ENCODE measurements around the gene ADAM10. TPM values are rescaled to one million over a fixed set of nuclear protein-coding genes. Genes with fewer than 3 reads are reported as not detected.

ADAM10 gene
- polyA plus RNA-seq, 1 of the 3 experiments (the other 2 are of a cell fraction) = 83.5 TPM

DNA sequence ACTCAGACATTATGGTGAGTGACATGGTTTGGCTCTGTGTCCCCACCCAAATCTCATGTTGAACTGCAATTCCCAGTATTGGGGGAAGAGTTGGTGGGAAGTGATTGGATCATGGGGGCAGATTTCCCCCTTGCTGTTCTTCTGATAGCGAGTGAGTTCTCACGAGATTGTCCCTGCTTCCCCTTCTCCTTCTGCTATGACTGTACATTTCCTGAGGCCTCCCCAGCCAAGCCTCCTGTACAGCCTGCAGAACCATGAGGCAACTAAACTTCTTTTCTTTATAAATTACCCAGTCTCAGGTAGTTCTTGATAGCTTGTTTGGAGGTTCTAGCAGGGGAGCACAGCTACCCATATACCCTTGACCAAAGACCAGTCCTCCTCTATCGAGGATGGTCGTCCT is 45.9 kb downstream of the ADAM10 start:
- Histone ChIP-seq H3K4me2 (no peak overlapping the region), H3K9me3 (peaks cover 14% of the 10 kb centered on the region), H3K9me2 (no peaks in the 10 kb centered on the region), H3K9ac (no peak overlapping the region), H3K4me3 (ENCODE audit: low read depth in 2 of 2, low read length in 1 of 2) (no peak overlapping the region), H2AFZ (ENCODE audit: low read depth) (no peak overlapping the region), H4K20me1 (ENCODE audit: insufficient read depth) (peaks cover 3% of the 10 kb centered on the region; the same call in 1 of the 2 replicates), H3K27ac (ENCODE audit: low read depth in 2 of 2, low read length in 1 of 2) (no peak overlapping the region), H3K36me3 (replicated peaks in 1 of 2; ENCODE audit: control insufficient read depth in 1 of 2, insufficient read depth in 2 of 2, low read length in 1 of 2) (peaks cover 0 to 42% of the 10 kb centered on the region in 2 experiments), H3K27me3 (ENCODE audit: insufficient read depth) (no peaks in the 10 kb centered on the region), H3K79me2 (ENCODE audit: insufficient read depth) (peaks cover 69% of the 10 kb centered on the region), H3F3A (replicated peaks; ENCODE audit: insufficient read depth) (peaks cover 4% of the 10 kb centered on the region), H3K4me1 (ENCODE audit: control insufficient read depth in 1 of 2, insufficient read depth in 2 of 2, low read depth in 1 of 2, low read length in 1 of 2) (no peaks in the 10 kb centered on the region; a peak in 1 of 4 replicates)
- 98% methylated on average over 4 of the region's 4 CpGs for WGBS (ENCODE audit: low lambda C conversion rate)
- CTCF ChIA-PET = no interaction called here
- POLR2A ChIA-PET = no interaction called here
- DNase-seq = no peak
- TF ChIP-seq EP300 (IDR thresholded peaks at IDR 0.05; ENCODE audit: borderline replicate concordance in 1 of 2, low read depth in 1 of 2, low read length in 1 of 2) (no peak), SIN3A (IDR thresholded peaks at IDR 0.05; ENCODE audit: borderline replicate concordance, low read depth, low read length) (no peak), RAD21 (IDR thresholded peaks at IDR 0.05; ENCODE audit: low read length) (no peak), NRF1 (IDR thresholded peaks at IDR 0.05; ENCODE audit: low read depth, low read length) (no peak), EZH2phosphoT487 (IDR thresholded peaks at IDR 0.05; ENCODE audit: borderline replicate concordance, low read depth) (no peak), GABPA (IDR thresholded peaks at IDR 0.05; ENCODE audit: low read depth) (no peak), JUND (IDR thresholded peaks at IDR 0.05) (no peak)
- TF ChIP-seq, protein P1, sequence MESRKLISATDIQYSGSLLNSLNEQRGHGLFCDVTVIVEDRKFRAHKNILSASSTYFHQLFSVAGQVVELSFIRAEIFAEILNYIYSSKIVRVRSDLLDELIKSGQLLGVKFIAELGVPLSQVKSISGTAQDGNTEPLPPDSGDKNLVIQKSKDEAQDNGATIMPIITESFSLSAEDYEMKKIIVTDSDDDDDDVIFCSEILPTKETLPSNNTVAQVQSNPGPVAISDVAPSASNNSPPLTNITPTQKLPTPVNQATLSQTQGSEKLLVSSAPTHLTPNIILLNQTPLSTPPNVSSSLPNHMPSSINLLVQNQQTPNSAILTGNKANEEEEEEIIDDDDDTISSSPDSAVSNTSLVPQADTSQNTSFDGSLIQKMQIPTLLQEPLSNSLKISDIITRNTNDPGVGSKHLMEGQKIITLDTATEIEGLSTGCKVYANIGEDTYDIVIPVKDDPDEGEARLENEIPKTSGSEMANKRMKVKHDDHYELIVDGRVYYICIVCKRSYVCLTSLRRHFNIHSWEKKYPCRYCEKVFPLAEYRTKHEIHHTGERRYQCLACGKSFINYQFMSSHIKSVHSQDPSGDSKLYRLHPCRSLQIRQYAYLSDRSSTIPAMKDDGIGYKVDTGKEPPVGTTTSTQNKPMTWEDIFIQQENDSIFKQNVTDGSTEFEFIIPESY (IDR thresholded peaks at IDR 0.05; ENCODE audit: borderline replicate concordance, low read depth) = no peak

DNA sequence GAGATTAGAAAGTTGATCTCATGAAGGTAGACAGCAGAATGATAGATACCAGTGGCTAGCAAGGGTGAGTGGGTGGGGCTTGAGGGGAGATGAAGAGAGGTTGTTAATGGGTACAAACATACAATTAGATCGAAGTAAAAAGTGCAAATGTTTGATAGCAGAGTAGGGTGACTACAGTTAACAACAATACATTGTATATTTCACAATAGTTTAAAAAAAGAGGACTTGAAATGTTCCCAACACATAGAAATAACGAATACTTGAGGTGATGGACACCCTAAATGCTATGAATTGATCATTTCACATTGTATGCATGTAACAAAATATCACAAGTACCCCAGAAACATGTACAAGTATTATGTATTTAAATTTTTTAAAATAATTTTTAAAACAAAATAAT is 47.3 kb downstream of the ADAM10 start:
- Histone ChIP-seq H2AFZ (ENCODE audit: low read depth) (no peak overlapping the region), H3K4me2 (no peak overlapping the region), H3K36me3 (replicated peaks in 1 of 2; ENCODE audit: control insufficient read depth in 1 of 2, insufficient read depth in 2 of 2, low read length in 1 of 2) (peaks cover 0 to 35% of the 10 kb centered on the region in 2 experiments), H3K9me2 (no peaks in the 10 kb centered on the region), H3K79me2 (ENCODE audit: insufficient read depth) (peaks cover 75% of the 10 kb centered on the region), H3K9ac (no peak overlapping the region), H4K20me1 (ENCODE audit: insufficient read depth) (peaks cover 6% of the 10 kb centered on the region; the same call in 1 of the 2 replicates), H3F3A (replicated peaks; ENCODE audit: insufficient read depth) (peaks cover 4% of the 10 kb centered on the region), H3K27ac (ENCODE audit: low read depth in 2 of 2, low read length in 1 of 2) (no peak overlapping the region), H3K9me3 (peaks cover 17% of the 10 kb centered on the region), H3K4me3 (ENCODE audit: low read depth in 2 of 2, low read length in 1 of 2) (no peak overlapping the region), H3K27me3 (ENCODE audit: insufficient read depth) (no peaks in the 10 kb centered on the region), H3K4me1 (ENCODE audit: control insufficient read depth in 1 of 2, insufficient read depth in 2 of 2, low read depth in 1 of 2, low read length in 1 of 2) (no peaks in the 10 kb centered on the region; a peak in 1 of 4 replicates)
- POLR2A ChIA-PET = no interaction called here
- WGBS (ENCODE audit: low lambda C conversion rate) = 91% methylated on average over 2 of the region's 2 CpGs
- TF ChIP-seq, protein P2, sequence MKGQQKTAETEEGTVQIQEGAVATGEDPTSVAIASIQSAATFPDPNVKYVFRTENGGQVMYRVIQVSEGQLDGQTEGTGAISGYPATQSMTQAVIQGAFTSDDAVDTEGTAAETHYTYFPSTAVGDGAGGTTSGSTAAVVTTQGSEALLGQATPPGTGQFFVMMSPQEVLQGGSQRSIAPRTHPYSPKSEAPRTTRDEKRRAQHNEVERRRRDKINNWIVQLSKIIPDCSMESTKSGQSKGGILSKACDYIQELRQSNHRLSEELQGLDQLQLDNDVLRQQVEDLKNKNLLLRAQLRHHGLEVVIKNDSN (IDR thresholded peaks at IDR 0.05; ENCODE audit: borderline replicate concordance, low read depth) = no peak
- CTCF ChIA-PET = no interaction called here
- DNase-seq = no peak

DNA sequence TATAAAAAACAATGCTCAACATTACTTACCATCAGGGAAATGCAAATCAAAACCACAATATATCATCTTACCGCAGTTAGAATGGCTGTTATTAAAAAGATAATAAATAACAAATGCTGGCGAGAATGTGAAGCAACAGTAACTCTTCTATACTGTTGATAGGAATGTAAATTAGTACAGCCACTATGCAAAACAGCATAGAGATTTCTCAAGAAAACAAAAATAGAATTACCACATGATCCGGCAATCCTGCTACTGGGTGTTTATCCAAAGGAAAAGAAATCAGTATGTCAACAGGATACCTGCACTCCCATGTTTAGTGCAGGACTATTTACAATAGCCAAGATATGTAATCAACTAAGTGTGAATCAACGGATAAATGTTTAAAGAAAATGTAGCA is 48.1 kb downstream of the ADAM10 start:
- no peak overlapping the region for H2AFZ ChIP-seq (ENCODE audit: low read depth)
- peaks cover 80% of the 10 kb centered on the region for H3K79me2 ChIP-seq (ENCODE audit: insufficient read depth)
- no peaks in the 10 kb centered on the region; a peak in 1 of 4 replicates for H3K4me1 ChIP-seq (ENCODE audit: control insufficient read depth in 1 of 2, insufficient read depth in 2 of 2, low read depth in 1 of 2, low read length in 1 of 2)
- H3K36me3 ChIP-seq (replicated peaks in 1 of 2; ENCODE audit: control insufficient read depth in 1 of 2, insufficient read depth in 2 of 2, low read length in 1 of 2) = peaks cover 0 to 32% of the 10 kb centered on the region in 2 experiments
- H3K27me3 ChIP-seq (ENCODE audit: insufficient read depth) = no peaks in the 10 kb centered on the region
- TF ChIP-seq RCOR1 (IDR thresholded peaks at IDR 0.05; ENCODE audit: low read length) (no peak), RFX5 (IDR thresholded peaks at IDR 0.05; ENCODE audit: low read length) (no peak), NRF1 (IDR thresholded peaks at IDR 0.05; ENCODE audit: low read depth, low read length) (no peak), RXRA (IDR thresholded peaks at IDR 0.05; ENCODE audit: borderline replicate concordance, low read depth) (no peak), EZH2phosphoT487 (IDR thresholded peaks at IDR 0.05; ENCODE audit: borderline replicate concordance, low read depth) (no peak), GATA2 (CRISPR knock-in tag; IDR thresholded peaks at IDR 0.05) (no peak), TAF1 (IDR thresholded peaks at IDR 0.05; ENCODE audit: borderline replicate concordance, low read depth, low read length) (no peak), TCF12 (IDR thresholded peaks at IDR 0.05) (no peak), GABPA (IDR thresholded peaks at IDR 0.05; ENCODE audit: low read depth) (no peak), JUND (IDR thresholded peaks at IDR 0.05) (no peak)
- TF ChIP-seq, protein P3, sequence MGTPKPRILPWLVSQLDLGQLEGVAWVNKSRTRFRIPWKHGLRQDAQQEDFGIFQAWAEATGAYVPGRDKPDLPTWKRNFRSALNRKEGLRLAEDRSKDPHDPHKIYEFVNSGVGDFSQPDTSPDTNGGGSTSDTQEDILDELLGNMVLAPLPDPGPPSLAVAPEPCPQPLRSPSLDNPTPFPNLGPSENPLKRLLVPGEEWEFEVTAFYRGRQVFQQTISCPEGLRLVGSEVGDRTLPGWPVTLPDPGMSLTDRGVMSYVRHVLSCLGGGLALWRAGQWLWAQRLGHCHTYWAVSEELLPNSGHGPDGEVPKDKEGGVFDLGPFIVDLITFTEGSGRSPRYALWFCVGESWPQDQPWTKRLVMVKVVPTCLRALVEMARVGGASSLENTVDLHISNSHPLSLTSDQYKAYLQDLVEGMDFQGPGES (IDR thresholded peaks at IDR 0.05; ENCODE audit: low read depth, low read length) = no peak
- TF ChIP-seq, protein P4, sequence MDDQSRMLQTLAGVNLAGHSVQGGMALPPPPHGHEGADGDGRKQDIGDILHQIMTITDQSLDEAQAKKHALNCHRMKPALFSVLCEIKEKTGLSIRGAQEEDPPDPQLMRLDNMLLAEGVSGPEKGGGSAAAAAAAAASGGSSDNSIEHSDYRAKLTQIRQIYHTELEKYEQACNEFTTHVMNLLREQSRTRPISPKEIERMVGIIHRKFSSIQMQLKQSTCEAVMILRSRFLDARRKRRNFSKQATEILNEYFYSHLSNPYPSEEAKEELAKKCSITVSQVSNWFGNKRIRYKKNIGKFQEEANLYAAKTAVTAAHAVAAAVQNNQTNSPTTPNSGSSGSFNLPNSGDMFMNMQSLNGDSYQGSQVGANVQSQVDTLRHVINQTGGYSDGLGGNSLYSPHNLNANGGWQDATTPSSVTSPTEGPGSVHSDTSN (IDR thresholded peaks at IDR 0.05) = no peak
- H3K4me2 ChIP-seq = no peak overlapping the region
- H3K9ac ChIP-seq = no peak overlapping the region
- ChIA-PET POLR2A (no interaction called here), CTCF (no interaction called here)
- WGBS (ENCODE audit: low lambda C conversion rate) = 95% methylated on average over 4 of the region's 4 CpGs
- H3F3A ChIP-seq (replicated peaks; ENCODE audit: insufficient read depth) = peaks cover 4% of the 10 kb centered on the region
- no peak overlapping the region for H3K27ac ChIP-seq (ENCODE audit: low read depth in 2 of 2, low read length in 1 of 2)
- H3K9me3 ChIP-seq = peaks cover 17% of the 10 kb centered on the region
- no peak for DNase-seq
- no peaks in the 10 kb centered on the region for H3K9me2 ChIP-seq
- H3K4me3 ChIP-seq (ENCODE audit: low read depth in 2 of 2, low read length in 1 of 2) = no peak overlapping the region
- peaks cover 3% of the 10 kb centered on the region; the same call in 1 of the 2 replicates for H4K20me1 ChIP-seq (ENCODE audit: insufficient read depth)

Data from SK-N-SH (cell line).